Stimulated activated CD8-positive, alpha-beta memory T cell treated with anti-CD3 and anti-CD28 coated beads, Interleukin-7, amount 100 ng/mL, for 48 hours (primary cell): ENCODE results near the gene TUBA4B.
"Not testable (repeated sequence)": the region's sequence is repeated elsewhere in the genome, so short reads cannot be mapped to it uniquely, and the experiment has no call there.

ENCODE experiments used
- DNase-seq, 2 donors: peaks; one replicate each; pipeline ENCODE4 v3.0.0-alpha.2; 2020; ENCODE audit warnings: low read depth in 1 of 2; ENCODE audit errors: extremely low read depth in 1 of 2

Gene TUBA4B

DNA sequence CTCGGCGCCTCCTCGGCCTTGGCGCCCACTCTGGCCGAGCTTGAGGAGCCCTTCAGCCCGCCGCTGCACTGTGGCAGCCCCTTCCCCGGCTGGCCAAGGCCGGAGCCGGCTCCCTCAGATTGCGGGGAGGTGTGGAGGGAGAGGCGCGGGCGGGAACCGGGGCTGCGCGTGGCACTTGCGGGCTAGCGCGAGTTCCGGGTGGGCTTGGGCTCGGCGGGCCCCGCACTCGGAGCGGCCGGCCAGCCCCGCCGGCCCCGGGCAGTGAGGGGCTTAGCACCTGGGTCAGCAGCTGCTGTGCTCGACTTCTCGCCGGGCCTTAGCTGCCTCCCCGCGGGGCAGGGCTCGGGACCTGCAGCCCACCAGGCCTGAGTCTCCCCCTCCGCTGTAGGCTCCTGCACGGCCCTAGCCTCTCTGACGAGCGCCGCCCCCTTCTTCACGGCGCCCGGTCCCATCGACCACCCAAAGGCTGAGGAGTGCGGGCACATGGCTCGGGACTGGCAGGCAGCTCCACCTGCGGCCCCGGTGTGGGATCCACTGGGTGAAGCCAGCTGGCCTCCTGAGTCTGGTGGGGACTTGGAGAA is 59.7 kb downstream of the TUBA4B start:
- not testable (repeated sequence) for DNase-seq

- no peak for DNase-seq
Observed at GRCh38 chr2:219314804-219315468, 61.9 kb downstream of the TUBA4B start.
